Breast epithelium (tissue), 4 donors: ENCODE results near the gene UBASH3B. TPM values are rescaled to one million over a fixed set of nuclear protein-coding genes. Genes with fewer than 3 reads are reported as not detected.

Experiments used
- DNase-seq, 2 donors: peaks; one replicate each; pipeline ENCODE4 v3.0.0-alpha.2; 2019; ENCODE audit warnings: low spot score in 2 of 2
- H3K27ac ChIP-seq, 2 donors: fragments of 200-600 bp; sonication (generic) in 1 of 2; one replicate each; pipeline ENCODE4 v1.5.1; 2016 to 2019; ENCODE audit warnings: mild to moderate bottlenecking in 1 of 2
- H3K27me3 ChIP-seq, 2 donors: fragments of 200-600 bp; sonication (generic) in 1 of 2; one replicate each; pipeline versions ENCODE4 v1.5.1 to v1.6.0; 2017 to 2019; ENCODE audit warnings: control low read depth in 1 of 2, mild to moderate bottlenecking in 1 of 2
- H3K36me3 ChIP-seq: fragments of 200-600 bp; one replicate; pipeline ENCODE4 v1.5.1; 2019
- H3K4me1 ChIP-seq, 2 donors: fragments of 200-600 bp; sonication (generic); one replicate each; pipeline ENCODE4 v1.5.1; 2016 to 2019; ENCODE audit warnings: control low read depth in 1 of 2
- H3K4me3 ChIP-seq, 3 donors: fragments of 200-600 bp; sonication (generic); 1 replicate in 2 of 3; 2 replicates in 1 of 3; pipeline ENCODE4 v1.5.1; 2016 to 2019; ENCODE audit warnings: mild to moderate bottlenecking in 3 of 3, moderate library complexity in 2 of 3
- H3K9me3 ChIP-seq, 2 donors: fragments of 200-600 bp; sonication (generic) in 1 of 2; one replicate each; pipeline ENCODE4 v1.5.1; 2016 to 2019; ENCODE audit warnings: control low read depth in 1 of 2
- CTCF ChIP-seq, 3 donors: fragments of 450-650 bp; IDR thresholded peaks; one replicate each; pipeline ENCODE4 v1.5.1; 2016 to 2017; ENCODE audit warnings: antibody characterized with exemption in 3 of 3, mild to moderate bottlenecking in 3 of 3, moderate library complexity in 3 of 3
- POLR2A ChIP-seq: fragments of 450-650 bp; IDR thresholded peaks from one replicate; pipeline ENCODE4 v1.6.1; 2016; ENCODE audit warnings: antibody characterized with exemption, mild to moderate bottlenecking, moderate library complexity
- POLR2AphosphoS5 ChIP-seq, 3 donors: sonication (generic); formaldehyde crosslinking; IDR thresholded peaks; one replicate each; pipeline ENCODE4 v1.6.1; 2017; ENCODE audit warnings: antibody characterized with exemption in 3 of 3
- intact Hi-C: fragments of 100-400 bp; cut with DNase I; formaldehyde crosslinking; loops from one replicate; pipeline ENCODE4 v1.15.1; 2023; ENCODE audit warnings: low total_unique reads
- total RNA-seq, 3 donors: library from RNA; depleted of rRNA; stranded (reverse); fragments of >200 nt; gene quantifications; one replicate each; pipeline ENCODE4 v1.1.0, GENCODE V29; 2016

The UBASH3B gene
- total RNA-seq, 3 donors from 2014 or later, result 4.7 to 6.2 (median 4.8) TPM

- Histone ChIP-seq H3K9me3 (no peaks in the 10 kb centered on the region), H3K36me3 (no peaks in the 10 kb centered on the region), H3K27ac (no peak overlapping the region), H3K4me3 (no peak overlapping the region), H3K27me3 (no peaks in the 10 kb centered on the region), H3K4me1 (no peaks in the 10 kb centered on the region)
- DNase-seq, result no peak
- TF ChIP-seq POLR2A, result no peak
- no peak for TF ChIP-seq POLR2AphosphoS5 (IDR thresholded peaks at IDR 0.05)
- TF ChIP-seq CTCF (IDR thresholded peaks at IDR 0.05), result no peak
- intact Hi-C loops, result no loop called here
Observed at GRCh38 chr11:122717264-122717867, 61.8 kb downstream of the UBASH3B start.

- H3K27me3 ChIP-seq, result no peaks in the 10 kb centered on the region
- H3K27ac ChIP-seq, result no peak overlapping the region
- TF ChIP-seq POLR2A, result no peak
- no peak for TF ChIP-seq CTCF (IDR thresholded peaks at IDR 0.05)
- no peak for TF ChIP-seq POLR2AphosphoS5 (IDR thresholded peaks at IDR 0.05)
- intact Hi-C loops, result no loop called here
- H3K4me1 ChIP-seq, result no peaks in the 10 kb centered on the region
- no peak overlapping the region for H3K4me3 ChIP-seq
- no peak for DNase-seq
- no peaks in the 10 kb centered on the region for H3K36me3 ChIP-seq
- no peaks in the 10 kb centered on the region for H3K9me3 ChIP-seq
Observed at GRCh38 chr11:122720107-122720881, 64.8 kb downstream of the UBASH3B start.

- DNase-seq, result no peak
- TF ChIP-seq POLR2AphosphoS5 (IDR thresholded peaks at IDR 0.05) (no peak), POLR2A (no peak), CTCF (IDR thresholded peaks at IDR 0.05) (no peak)
- Histone ChIP-seq H3K9me3 (no peaks in the 10 kb centered on the region), H3K27ac (no peak overlapping the region), H3K36me3 (no peaks in the 10 kb centered on the region), H3K27me3 (no peaks in the 10 kb centered on the region), H3K4me3 (no peak overlapping the region), H3K4me1 (no peaks in the 10 kb centered on the region)
- intact Hi-C loops, result no loop called here
Observed at GRCh38 chr11:122721201-122721963, 65.9 kb downstream of the UBASH3B start.

- TF ChIP-seq POLR2A, result no peak
- TF ChIP-seq POLR2AphosphoS5 (IDR thresholded peaks at IDR 0.05), result no peak
- TF ChIP-seq CTCF (IDR thresholded peaks at IDR 0.05), result no peak
- no peak for DNase-seq
- intact Hi-C loops, result no loop called here
- Histone ChIP-seq H3K36me3 (no peaks in the 10 kb centered on the region), H3K4me3 (no peak overlapping the region), H3K9me3 (no peaks in the 10 kb centered on the region), H3K27ac (no peak overlapping the region), H3K4me1 (no peaks in the 10 kb centered on the region), H3K27me3 (no peaks in the 10 kb centered on the region)
Observed at GRCh38 chr11:122721964-122722266, 66.4 kb downstream of the UBASH3B start.

GRCh38 chr11:122723106-122723505, 67.6 kb downstream of the UBASH3B start:
- no peaks in the 10 kb centered on the region for H3K9me3 ChIP-seq
- H3K27ac ChIP-seq, result no peak overlapping the region
- intact Hi-C loops, result no loop called here
- no peaks in the 10 kb centered on the region for H3K36me3 ChIP-seq
- H3K27me3 ChIP-seq, result no peaks in the 10 kb centered on the region
- no peak overlapping the region for H3K4me3 ChIP-seq
- H3K4me1 ChIP-seq, result no peaks in the 10 kb centered on the region
- TF ChIP-seq POLR2AphosphoS5 (IDR thresholded peaks at IDR 0.05), result no peak
- TF ChIP-seq POLR2A, result no peak
- no peak for TF ChIP-seq CTCF (IDR thresholded peaks at IDR 0.05)
- no peak for DNase-seq
